Uterus (tissue), 2 donors: ENCODE measurements around the gene CBX6.

Experiments used
- CTCF ChIP-seq, 4 experiments: fragments of 200-600 bp in 2 of 4; fragments of 450-650 bp in 2 of 4; sonication (generic) in 2 of 4; IDR thresholded peaks; one replicate each; pipeline ENCODE4 v1.5.1; 2016 to 2019; ENCODE audit warnings: antibody characterized with exemption in 4 of 4, mild to moderate bottlenecking in 2 of 4, moderate library complexity in 1 of 4
- POLR2A ChIP-seq, 2 donors: fragments of 450-650 bp; IDR thresholded peaks; one replicate each; pipeline ENCODE4 v1.6.1; 2016; ENCODE audit warnings: antibody characterized with exemption in 2 of 2, mild to moderate bottlenecking in 1 of 2, moderate library complexity in 1 of 2

GRCh38 chr22:38824585-38824984 lies 47.4 kb downstream of the CBX6 start:
- TF ChIP-seq CTCF (IDR thresholded peaks at IDR 0.05) (peak in 1 of 4 experiments; percentile 22), POLR2A (IDR thresholded peaks at IDR 0.05) (no peak)
